Activated naive CD8-positive, alpha-beta T cell treated with anti-CD3 and anti-CD28 coated beads, Interleukin-2, amount 10 ng/mL, durations not matched to agents 7 days and 5 days (primary cell): ENCODE results near the gene WWOX. TPM values are rescaled to one million over a fixed set of nuclear protein-coding genes. Genes with fewer than 3 reads are reported as not detected.
"Not testable (repeated sequence)": the region's sequence is repeated elsewhere in the genome, so short reads cannot be mapped to it uniquely, and the experiment has no call there.

Source experiments
- ATAC-seq: fragments of 150-1000 bp; cut with Tn5 transposase; one replicate; pipeline ENCODE4 v1.10.0; 2021; ENCODE audit warnings: low read depth, moderate library complexity
- POLR2A ChIA-PET: fragments of 350-600 bp; sonication (Branson Sonifier 250); formaldehyde crosslinking; loops from one replicate; lab custom pipeline; 2021; ENCODE audit warnings: antibody characterized with exemption; lab: Charles Lee
- DNase-seq: peaks from one replicate; pipeline ENCODE4 v3.0.0; 2021
- H3K27ac Mint-ChIP-seq: one replicate; pipeline ENCODE4 v1.8.0; 2022; ENCODE audit warnings: mild to moderate bottlenecking, mixed read lengths
- H3K27me3 Mint-ChIP-seq: one replicate; pipeline ENCODE4 v1.8.0; 2022; ENCODE audit warnings: mild to moderate bottlenecking, moderate library complexity, mixed read lengths
- H3K36me3 Mint-ChIP-seq: one replicate; pipeline ENCODE4 v1.8.0; 2021; ENCODE audit warnings: mild to moderate bottlenecking, mixed read lengths
- H3K4me1 Mint-ChIP-seq: one replicate; pipeline ENCODE4 v1.8.0; 2021; ENCODE audit warnings: mixed read lengths
- H3K4me3 Mint-ChIP-seq: one replicate; pipeline ENCODE4 v1.8.0; 2022; ENCODE audit warnings: mild to moderate bottlenecking, moderate library complexity, mixed read lengths
- H3K9me3 Mint-ChIP-seq: one replicate; pipeline ENCODE4 v1.8.0; 2021; ENCODE audit warnings: mixed read lengths
- total RNA-seq, 2 experiments: library from RNA; stranded (reverse); gene quantifications; one replicate each; pipeline ENCODE4 v1.2.3, GENCODE V29; 2021

The WWOX gene
- total RNA-seq, 2 experiments from 2014 or later, result 26.8 to 27.7 TPM

DNA sequence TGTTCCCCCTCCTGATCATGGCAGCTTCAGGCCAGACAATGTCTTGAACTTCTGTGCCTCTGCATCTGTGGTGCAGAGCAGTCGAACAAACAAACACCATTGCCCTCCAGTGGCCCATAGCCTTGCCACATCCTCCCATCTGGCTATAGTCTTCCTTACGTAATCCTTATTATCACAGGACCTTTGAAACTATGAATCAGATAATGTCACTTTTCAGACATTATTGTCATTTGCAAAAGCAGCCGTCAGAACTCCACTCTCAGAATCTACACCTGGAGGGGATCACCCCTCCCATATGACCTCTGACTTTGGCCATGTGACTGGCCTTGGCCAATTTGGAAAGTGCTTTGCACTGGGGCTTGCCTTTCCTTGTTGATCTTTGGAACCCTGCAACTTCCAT, 1113.8 kb downstream of the WWOX start:
- no peak for ATAC-seq
- Mint-ChIP-seq H3K4me3 (no peak overlapping the region), H3K36me3 (peaks cover 16% of the 10 kb centered on the region), H3K27me3 (peaks cover 2% of the 10 kb centered on the region), H3K9me3 (peaks cover 13% of the 10 kb centered on the region), H3K27ac (no peak overlapping the region), H3K4me1 (peaks cover 21% of the 10 kb centered on the region)
- POLR2A ChIA-PET, result no interaction called here
- DNase-seq, result no peak

- peaks cover 15% of the 10 kb centered on the region for H3K9me3 Mint-ChIP-seq
- peaks cover 18% of the 10 kb centered on the region for H3K36me3 Mint-ChIP-seq
- H3K4me3 Mint-ChIP-seq, result no peak overlapping the region
- ATAC-seq, result no peak
- H3K4me1 Mint-ChIP-seq, result peaks cover 26% of the 10 kb centered on the region
- POLR2A ChIA-PET, result no interaction called here
- H3K27ac Mint-ChIP-seq, result no peak overlapping the region
- no peak for DNase-seq
- peaks cover 2% of the 10 kb centered on the region for H3K27me3 Mint-ChIP-seq
Observed at GRCh38 chr16:79215289-79215688, 1115.8 kb downstream of the WWOX start.

- POLR2A ChIA-PET, result interaction anchor here (0.9 kb wide), 1 partner anchor 13 kb away, joined by 4 read pairs; no protein-coding TSS in a partner anchor
- H3K36me3 Mint-ChIP-seq, result peaks cover 18% of the 10 kb centered on the region
- H3K27me3 Mint-ChIP-seq, result peaks cover 9% of the 10 kb centered on the region
- no peak for DNase-seq
- H3K9me3 Mint-ChIP-seq, result peaks cover 17% of the 10 kb centered on the region
- peak overlapping the region; percentile 27 for H3K4me3 Mint-ChIP-seq
- ATAC-seq, result peak; percentile 78
- H3K4me1 Mint-ChIP-seq, result peaks cover 21% of the 10 kb centered on the region
- peak overlapping the region; percentile 40 for H3K27ac Mint-ChIP-seq
Observed at GRCh38 chr16:79217375-79218011, 1118.0 kb downstream of the WWOX start.

- no peak overlapping the region for H3K4me3 Mint-ChIP-seq
- DNase-seq, result no peak
- peaks cover 21% of the 10 kb centered on the region for H3K4me1 Mint-ChIP-seq
- peaks cover 18% of the 10 kb centered on the region for H3K36me3 Mint-ChIP-seq
- H3K9me3 Mint-ChIP-seq, result peaks cover 20% of the 10 kb centered on the region
- no peak overlapping the region for H3K27ac Mint-ChIP-seq
- H3K27me3 Mint-ChIP-seq, result peaks cover 14% of the 10 kb centered on the region
- POLR2A ChIA-PET, result interaction anchor here (0.8 kb wide), 1 partner anchor 51 kb away, joined by 3 read pairs; no protein-coding TSS in a partner anchor
- no peak for ATAC-seq
Observed at GRCh38 chr16:79218351-79218750, 1118.9 kb downstream of the WWOX start.

DNA sequence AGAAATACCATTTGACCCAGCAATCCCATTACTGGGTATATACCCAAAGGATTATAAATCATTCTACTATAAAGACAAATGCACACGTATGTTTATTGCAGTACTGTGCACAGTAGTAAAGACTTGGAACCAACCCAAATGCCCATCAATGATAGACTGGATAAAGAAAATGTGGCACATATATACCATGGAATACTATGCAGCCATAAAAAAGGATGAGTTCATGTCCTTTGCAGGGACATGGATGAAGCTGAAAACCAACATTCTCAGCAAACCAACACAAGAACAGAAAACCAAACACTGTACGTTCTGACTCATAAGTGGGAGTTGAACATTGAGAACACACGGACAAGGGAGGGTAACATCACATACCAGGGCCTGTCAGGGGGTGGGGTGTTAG, 1126.5 kb downstream of the WWOX start:
- POLR2A ChIA-PET, H3K9me3 Mint-ChIP-seq, H3K4me1 Mint-ChIP-seq, ATAC-seq, H3K27ac Mint-ChIP-seq, H3K4me3 Mint-ChIP-seq, H3K36me3 Mint-ChIP-seq, DNase-seq: not testable (repeated sequence)
- H3K27me3 Mint-ChIP-seq, result peaks cover 41% of the 10 kb centered on the region

- H3K27ac Mint-ChIP-seq, result no peak overlapping the region
- no peak for DNase-seq
- H3K4me3 Mint-ChIP-seq, result no peak overlapping the region
- ATAC-seq, result no peak
- H3K27me3 Mint-ChIP-seq, result peaks cover 25% of the 10 kb centered on the region
- POLR2A ChIA-PET, result no interaction called here
- H3K9me3 Mint-ChIP-seq, result peaks cover 2% of the 10 kb centered on the region
- H3K36me3 Mint-ChIP-seq, result no peaks in the 10 kb centered on the region
- H3K4me1 Mint-ChIP-seq, result no peaks in the 10 kb centered on the region
Observed at GRCh38 chr16:79229361-79229760, 1129.9 kb downstream of the WWOX start.

DNA sequence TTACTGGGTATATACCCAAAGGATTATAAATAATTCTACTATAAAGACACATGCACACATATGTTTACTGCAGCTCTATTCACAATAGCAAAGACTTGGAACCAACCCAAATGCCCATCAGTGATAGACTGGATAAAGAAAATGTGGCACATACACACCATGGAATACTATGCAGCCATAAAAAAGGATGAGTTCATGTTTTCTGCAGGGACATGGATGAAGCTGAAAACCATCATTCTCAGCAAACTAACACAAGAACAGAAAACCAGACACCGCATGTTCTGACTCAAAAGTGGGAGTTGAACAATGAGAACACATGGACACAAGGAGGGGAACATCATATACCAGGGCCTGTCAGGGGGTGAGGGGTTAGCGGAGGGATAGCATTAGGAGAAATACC, 1146.2 kb downstream of the WWOX start:
- H3K27me3 Mint-ChIP-seq, result peaks cover 21% of the 10 kb centered on the region
- H3K27ac Mint-ChIP-seq, DNase-seq, H3K36me3 Mint-ChIP-seq, ATAC-seq, H3K4me3 Mint-ChIP-seq, POLR2A ChIA-PET, H3K4me1 Mint-ChIP-seq: not testable (repeated sequence)
- peaks cover 13% of the 10 kb centered on the region for H3K9me3 Mint-ChIP-seq

GRCh38 chr16:79247386-79247785, 1147.9 kb downstream of the WWOX start:
- no peaks in the 10 kb centered on the region for H3K36me3 Mint-ChIP-seq
- no peak overlapping the region for H3K27ac Mint-ChIP-seq
- H3K27me3 Mint-ChIP-seq, result peaks cover 20% of the 10 kb centered on the region
- ATAC-seq (no peak), DNase-seq (no peak)
- H3K4me3 Mint-ChIP-seq, result no peak overlapping the region
- H3K9me3 Mint-ChIP-seq, result peaks cover 8% of the 10 kb centered on the region
- H3K4me1 Mint-ChIP-seq, result no peaks in the 10 kb centered on the region
- POLR2A ChIA-PET, result no interaction called here

- H3K27me3 Mint-ChIP-seq, result peaks cover 20% of the 10 kb centered on the region
- H3K4me3 Mint-ChIP-seq, result no peak overlapping the region
- H3K9me3 Mint-ChIP-seq, result peaks cover 8% of the 10 kb centered on the region
- no peaks in the 10 kb centered on the region for H3K4me1 Mint-ChIP-seq
- no peak for ATAC-seq
- DNase-seq, result no peak
- POLR2A ChIA-PET, result no interaction called here
- H3K36me3 Mint-ChIP-seq, result no peaks in the 10 kb centered on the region
- H3K27ac Mint-ChIP-seq, result no peak overlapping the region
Observed at GRCh38 chr16:79248351-79248750, 1148.9 kb downstream of the WWOX start.

GRCh38 chr16:79250502-79251098, 1151.1 kb downstream of the WWOX start:
- Mint-ChIP-seq H3K27ac (no peak overlapping the region), H3K36me3 (no peaks in the 10 kb centered on the region), H3K27me3 (peaks cover 25% of the 10 kb centered on the region), H3K4me1 (no peaks in the 10 kb centered on the region), H3K4me3 (no peak overlapping the region), H3K9me3 (peaks cover 1% of the 10 kb centered on the region)
- DNase-seq (no peak), ATAC-seq (no peak)
- POLR2A ChIA-PET, result no interaction called here

DNA sequence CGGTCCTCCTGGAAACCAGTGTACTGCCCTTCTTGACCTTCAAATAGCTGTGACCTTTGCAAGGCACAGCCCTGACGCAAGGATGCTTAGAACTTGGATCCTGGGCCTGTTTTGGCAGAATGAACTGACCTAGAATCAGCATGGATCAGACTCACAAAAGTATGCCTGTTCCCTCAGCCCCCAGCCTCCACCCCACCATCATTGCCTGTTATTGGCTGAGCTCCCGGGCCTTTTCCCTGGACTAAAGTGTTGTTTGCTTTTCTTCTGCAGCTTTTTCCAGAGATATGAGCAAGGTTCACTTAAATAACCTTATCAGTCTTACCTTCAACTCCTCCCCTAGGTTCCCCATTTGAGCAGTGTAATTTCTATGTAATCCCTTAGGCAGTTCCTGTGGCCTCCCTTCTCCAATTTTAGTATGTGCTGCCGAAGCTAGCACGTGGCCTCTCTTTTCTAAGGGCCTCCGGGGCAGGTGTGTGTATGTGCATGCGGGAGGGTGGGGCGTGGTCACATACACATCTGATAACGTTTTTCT, 1153.7 kb downstream of the WWOX start:
- POLR2A ChIA-PET, result no interaction called here
- H3K4me3 Mint-ChIP-seq, result no peak overlapping the region
- no peaks in the 10 kb centered on the region for H3K36me3 Mint-ChIP-seq
- ATAC-seq, result no peak
- DNase-seq, result no peak
- H3K27ac Mint-ChIP-seq, result no peak overlapping the region
- H3K9me3 Mint-ChIP-seq, result no peaks in the 10 kb centered on the region
- peaks cover 27% of the 10 kb centered on the region for H3K27me3 Mint-ChIP-seq
- no peaks in the 10 kb centered on the region for H3K4me1 Mint-ChIP-seq

GRCh38 chr16:79257953-79258490, 1158.6 kb downstream of the WWOX start:
- ATAC-seq (no peak), DNase-seq (no peak)
- H3K4me3 Mint-ChIP-seq, result no peak overlapping the region
- H3K27me3 Mint-ChIP-seq, result peaks cover 42% of the 10 kb centered on the region
- POLR2A ChIA-PET, result no interaction called here
- no peaks in the 10 kb centered on the region for H3K36me3 Mint-ChIP-seq
- H3K4me1 Mint-ChIP-seq, result no peaks in the 10 kb centered on the region
- no peak overlapping the region for H3K27ac Mint-ChIP-seq
- peaks cover under 1% of the 10 kb centered on the region for H3K9me3 Mint-ChIP-seq

- H3K27ac Mint-ChIP-seq, DNase-seq, ATAC-seq, POLR2A ChIA-PET, H3K9me3 Mint-ChIP-seq, H3K36me3 Mint-ChIP-seq, H3K4me3 Mint-ChIP-seq, H3K4me1 Mint-ChIP-seq: not testable (repeated sequence)
- peaks cover 57% of the 10 kb centered on the region for H3K27me3 Mint-ChIP-seq
Observed at GRCh38 chr16:79260890-79261289, 1161.4 kb downstream of the WWOX start.

GRCh38 chr16:79261481-79261940, 1162.1 kb downstream of the WWOX start:
- Mint-ChIP-seq H3K27ac (no peak overlapping the region), H3K4me3 (no peak overlapping the region), H3K27me3 (peaks cover 61% of the 10 kb centered on the region), H3K4me1 (no peaks in the 10 kb centered on the region), H3K36me3 (no peaks in the 10 kb centered on the region), H3K9me3 (peaks cover 5% of the 10 kb centered on the region)
- no peak for DNase-seq
- ATAC-seq, result peak; percentile 36
- POLR2A ChIA-PET, result no interaction called here
